ENCODE results near the gene BCO1.

Gene BCO1

GRCh38 chr16:81232740-81233367 is 5.6 kb upstream of the BCO1 start:
- DNase-seq: no peak

DNA sequence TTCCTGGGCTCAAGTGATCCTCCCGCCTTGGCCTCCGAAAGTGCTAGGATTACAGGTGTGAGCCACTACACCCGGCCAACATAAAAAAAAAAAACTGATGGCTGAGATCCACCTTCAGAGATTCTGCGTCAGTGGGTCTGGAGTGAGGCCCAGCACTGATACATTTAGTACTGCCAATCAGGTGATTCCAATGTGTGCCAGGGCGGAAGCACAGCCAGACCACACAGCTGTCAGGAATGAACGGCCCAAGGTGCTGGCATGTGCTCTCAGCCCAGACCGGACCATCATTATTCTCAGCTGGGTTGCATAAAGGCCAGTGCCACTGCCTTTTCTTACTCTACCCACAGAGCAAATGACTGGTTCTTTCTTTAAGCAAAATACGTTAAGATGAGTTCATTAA is 1.2 kb upstream of the BCO1 start:
- no peak for DNase-seq

- no peak for DNase-seq
Observed at GRCh38 chr16:81237942-81238295, 570 bp upstream of the BCO1 start.

GRCh38 chr16:81239367-81240121 is 1.1 kb downstream of the BCO1 start:
- no peak for DNase-seq

- DNase-seq: no peak
Observed at GRCh38 chr16:81241706-81242105, 3.2 kb downstream of the BCO1 start.

DNA sequence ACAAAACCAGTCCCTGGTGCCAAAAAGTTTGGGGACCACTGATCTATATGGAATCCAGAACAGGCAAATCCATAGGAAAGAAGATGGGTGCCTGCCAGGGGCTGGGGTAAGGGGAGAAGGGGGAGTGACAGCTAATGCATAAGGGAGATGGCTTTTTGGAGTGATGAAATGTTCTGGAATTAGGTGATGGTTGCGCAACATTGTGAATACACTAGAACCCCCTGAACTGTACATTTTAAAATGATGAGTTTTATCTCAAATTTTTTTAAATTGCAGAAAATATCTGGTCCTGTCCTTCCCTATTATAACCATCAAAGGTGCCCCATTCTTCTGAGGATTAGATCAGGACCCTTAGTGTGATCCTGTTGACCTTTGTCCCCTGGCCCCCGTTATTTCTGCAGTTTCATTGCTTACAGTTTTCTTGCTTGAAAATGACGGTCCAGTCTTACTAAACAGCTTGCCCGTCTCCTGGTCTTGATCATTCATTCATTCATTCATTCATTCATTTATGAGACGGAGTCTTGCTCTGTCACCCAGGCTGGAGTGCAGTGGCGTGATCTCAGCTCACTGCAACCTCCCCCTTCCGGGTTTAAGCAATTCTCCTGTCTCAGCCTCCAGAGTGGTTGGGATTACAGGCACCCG is 4.6 kb downstream of the BCO1 start:
- DNase-seq: no peak

GRCh38 chr16:81243942-81244341 is 5.5 kb downstream of the BCO1 start:
- no peak for DNase-seq

GRCh38 chr16:81251871-81252270 is 13.4 kb downstream of the BCO1 start:
- no peak for DNase-seq

DNA sequence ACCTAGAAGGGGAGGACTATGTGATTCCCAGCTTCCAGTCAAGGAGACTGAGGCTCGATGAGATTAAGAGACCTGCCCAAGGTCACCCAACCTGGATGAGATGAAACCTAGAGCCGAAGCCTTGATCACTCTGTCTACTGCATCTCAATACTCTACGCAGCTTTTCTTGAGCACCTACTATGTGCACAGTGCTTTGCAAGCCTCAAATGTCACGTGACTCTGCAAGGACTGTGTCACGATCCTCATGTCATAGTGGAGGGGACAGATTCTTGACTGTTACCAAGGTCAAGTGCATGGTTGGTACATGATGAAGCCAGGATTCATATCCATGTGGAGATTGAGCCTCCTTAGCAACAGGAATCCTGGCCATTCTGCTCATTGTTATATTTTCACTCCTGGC is 14.7 kb downstream of the BCO1 start:
- no peak for DNase-seq

DNA sequence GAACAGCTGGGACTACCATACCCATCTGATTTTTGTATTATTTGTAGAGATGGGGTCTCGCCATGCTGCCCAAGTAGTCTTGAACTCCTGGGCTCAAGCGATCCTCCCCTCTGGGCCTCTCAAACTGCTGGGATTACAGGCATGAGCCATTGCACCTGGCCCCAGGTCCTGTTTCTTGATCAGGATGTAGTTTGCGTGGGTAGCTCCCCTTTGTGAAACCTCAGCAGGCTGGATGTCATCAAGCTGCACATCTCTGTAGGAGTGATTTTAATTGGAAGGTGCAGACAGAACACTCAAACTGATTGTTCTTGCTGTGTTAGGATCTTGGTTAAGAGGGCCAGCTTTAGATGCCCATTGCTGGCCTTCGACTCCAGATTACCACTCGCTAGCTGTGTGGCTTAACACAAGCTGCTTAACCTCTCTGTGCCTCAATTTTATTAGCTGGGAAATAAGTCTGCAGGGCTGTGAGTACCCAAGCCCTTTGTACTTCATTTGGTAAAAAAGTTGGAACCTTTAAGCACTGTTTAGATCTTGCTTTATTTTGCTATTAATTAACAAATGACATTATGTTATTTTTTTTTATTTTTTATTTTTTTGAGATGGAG is 16.5 kb downstream of the BCO1 start:
- no peak for DNase-seq

DNA sequence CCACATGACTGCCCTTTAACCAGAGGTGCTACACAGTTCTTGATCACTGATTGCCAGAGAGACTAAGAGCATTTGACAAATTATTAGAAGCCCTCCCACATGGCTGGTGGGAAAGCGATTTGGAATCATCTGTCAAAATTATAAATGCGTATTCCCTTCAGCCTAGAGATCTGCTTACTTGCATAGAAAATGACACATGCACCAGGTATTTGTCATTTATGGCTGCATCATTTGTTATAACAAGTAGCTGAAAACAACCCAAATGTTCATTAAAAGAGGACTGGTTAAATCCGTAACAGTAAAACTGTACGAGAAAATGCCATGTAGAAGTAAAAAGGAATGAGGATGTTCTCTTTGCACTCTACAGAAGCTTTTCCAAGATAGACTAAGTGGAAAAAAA is 21.4 kb downstream of the BCO1 start:
- no peak for DNase-seq

GRCh38 chr16:81261049-81261648 is 22.7 kb downstream of the BCO1 start:
- DNase-seq: peak in 2 of 6 experiments; percentile 1 to 20

DNA sequence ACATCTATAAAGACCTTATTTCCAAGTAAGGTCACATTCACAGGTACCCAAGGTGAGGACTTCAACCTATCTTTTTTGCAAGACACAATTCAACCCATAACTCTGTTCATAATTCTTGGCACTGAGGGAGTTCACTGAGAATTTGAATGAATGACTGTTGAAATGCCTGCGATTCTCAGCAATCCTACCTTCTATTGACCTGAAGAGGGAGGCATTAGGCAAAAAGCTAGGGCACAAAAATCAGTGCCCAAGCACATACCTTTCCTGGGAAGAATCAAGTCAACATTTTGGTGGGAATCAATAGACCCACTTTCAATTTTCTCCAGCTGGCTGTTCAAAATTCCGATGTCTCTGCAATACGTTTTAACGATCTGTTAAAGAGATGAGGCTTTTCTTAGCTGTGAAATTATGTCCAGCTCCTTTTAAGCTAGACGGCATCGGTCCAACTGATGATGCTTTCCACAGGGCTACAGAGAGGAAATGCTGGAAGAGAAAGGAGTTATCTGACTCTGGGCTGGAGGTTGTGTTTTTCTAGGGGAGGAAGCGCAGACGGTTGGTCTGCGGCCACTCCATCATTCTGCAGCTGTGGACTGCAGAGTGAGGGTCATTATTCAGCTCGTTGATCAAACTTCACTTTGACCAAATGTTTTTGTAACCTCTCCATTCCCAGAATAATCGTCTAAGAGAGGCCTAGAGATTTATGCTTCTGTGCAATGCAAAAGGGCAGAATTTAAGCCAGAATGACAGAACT is 25.2 kb downstream of the BCO1 start:
- no peak for DNase-seq

- no peak for DNase-seq
Observed at GRCh38 chr16:81264386-81264785, 25.9 kb downstream of the BCO1 start.

GRCh38 chr16:81265052-81265451 is 26.6 kb downstream of the BCO1 start:
- no peak for DNase-seq

DNA sequence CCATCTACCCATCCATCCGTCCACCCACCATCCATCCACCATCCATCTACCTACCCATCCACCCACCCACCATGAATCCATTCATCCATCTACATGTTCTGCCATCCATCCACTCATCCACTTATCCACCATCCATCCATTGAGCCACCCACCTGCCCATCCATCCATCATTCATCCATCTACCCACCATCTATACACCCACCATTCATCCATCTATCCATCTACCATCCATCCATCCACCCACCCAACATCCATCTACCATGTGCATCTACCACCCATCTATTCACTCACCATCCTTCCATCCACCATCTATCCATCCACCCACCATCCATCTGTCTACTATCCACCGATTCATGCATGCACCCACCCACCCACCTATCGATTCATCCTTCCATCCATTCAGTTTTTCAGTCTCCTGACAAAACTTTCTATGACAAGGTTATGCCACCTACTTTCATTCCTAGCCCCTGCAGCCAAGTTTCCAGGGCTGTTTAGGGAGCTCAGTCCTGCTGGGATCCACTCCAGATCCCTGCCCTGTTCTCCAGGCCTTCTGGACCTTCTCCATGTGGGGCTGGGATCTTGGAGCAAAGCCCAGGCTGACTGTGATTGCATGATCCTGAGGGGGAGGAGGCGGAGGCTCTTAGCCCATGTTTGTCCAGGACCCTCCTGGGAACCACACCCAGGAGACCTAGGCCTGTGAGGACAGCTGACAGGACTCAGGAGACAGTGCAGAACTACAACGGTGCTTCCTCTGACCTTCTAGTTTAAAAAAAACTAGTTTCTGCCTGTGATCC is 27.4 kb downstream of the BCO1 start:
- DNase-seq: no peak

DNA sequence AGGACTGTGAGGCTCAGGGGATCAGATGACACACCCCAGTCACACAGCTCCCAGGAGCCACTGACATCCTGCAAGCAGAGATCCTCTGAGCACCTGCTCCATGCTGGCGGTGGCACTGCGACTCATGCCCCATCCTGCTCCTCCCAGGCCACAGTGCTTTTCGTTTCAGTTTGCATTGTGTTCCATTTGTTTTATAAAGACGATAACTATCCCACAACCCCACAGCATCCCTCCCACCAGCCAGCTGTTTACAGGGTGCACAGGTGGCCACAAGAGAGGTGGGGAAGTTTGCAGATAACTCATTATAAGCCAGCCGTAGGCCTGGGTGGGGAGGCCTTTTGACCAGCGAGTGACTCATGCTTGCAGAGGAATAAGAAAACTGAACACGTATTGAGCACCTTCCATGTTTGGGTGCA is 28.2 kb downstream of the BCO1 start:
- no peak for DNase-seq

DNA sequence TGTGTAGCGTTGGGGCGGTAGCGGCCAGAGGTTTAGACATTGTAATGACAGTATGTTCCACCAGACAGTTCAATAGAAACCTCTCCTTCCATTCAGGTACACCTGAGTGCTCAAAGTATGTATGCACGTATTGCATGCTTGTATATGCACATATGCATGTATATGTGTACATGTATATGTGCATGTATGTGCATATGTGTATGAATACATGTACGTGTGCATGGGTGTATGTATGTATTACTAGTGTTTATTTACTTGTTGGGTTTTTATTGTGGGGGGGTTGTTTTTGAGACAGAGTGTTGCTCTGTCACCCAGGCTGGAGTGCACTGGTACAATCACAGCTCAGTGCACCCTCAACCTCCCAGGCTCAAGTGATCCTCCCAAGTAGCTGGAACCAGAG is 30.0 kb downstream of the BCO1 start:
- DNase-seq: no peak

- no peak for DNase-seq
Observed at GRCh38 chr16:81273223-81273950, 34.9 kb downstream of the BCO1 start.

DNA sequence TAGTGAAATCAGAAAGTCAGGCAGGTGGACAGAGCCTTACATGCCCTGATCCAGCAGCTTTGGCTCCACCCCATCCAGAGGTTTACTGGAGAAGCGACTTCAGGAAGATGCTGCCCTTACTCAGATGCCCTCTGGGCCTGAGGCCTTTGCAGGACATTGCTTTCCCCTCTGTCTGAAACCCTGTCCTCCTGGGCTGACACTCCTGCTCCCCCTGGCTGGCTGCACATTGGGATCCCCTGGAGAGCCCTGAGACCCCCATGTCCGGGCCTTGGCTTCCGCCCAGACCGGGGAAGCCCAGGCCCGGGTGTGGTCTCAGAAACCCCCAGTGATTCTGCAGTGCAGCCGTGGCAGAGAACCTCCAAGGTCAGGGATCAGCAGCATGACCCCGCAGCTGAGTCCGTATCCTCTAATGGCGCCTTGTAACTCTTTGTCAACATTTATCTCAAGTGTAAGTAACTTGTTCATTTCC is 36.6 kb downstream of the BCO1 start:
- DNase-seq: no peak

DNA sequence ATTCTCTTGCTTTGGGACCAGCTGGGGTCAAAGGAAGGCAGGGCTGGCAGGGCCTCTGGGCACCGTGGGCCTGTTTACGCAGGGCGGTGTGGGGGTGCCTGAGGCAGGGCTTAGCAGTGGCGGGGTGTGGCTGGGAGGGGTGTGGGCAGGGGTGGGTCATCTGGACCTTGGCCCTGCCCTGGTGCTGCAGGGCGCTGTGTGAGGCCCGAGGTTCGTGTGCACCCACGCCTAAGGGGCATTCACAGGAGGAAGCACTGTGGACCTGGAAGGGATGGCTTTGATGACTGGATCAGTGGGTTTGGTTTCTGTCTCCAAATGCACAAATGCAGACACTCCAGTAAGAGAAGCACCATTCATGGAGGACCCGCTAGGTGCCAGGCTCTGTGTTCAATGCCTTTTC is 37.3 kb downstream of the BCO1 start:
- DNase-seq: no peak

All from stimulated activated naive CD4-positive, alpha-beta T cell (primary cell).